IPS-18c (cell line): ENCODE results near the gene RNF166.

Experiments
- H3K4me3 ChIP-seq: 2 replicates; pipeline ENCODE4 v1.7.0; 2013; ENCODE audit warnings: low read depth, mild to moderate bottlenecking, low read length, moderate library complexity; ENCODE audit not compliant: insufficient read depth
- H3K9me3 ChIP-seq: one replicate; pipeline ENCODE4 v1.6.1; 2013; ENCODE audit warnings: mild to moderate bottlenecking, low read length, moderate library complexity; ENCODE audit not compliant: control insufficient read depth, insufficient read depth

The RNF166 gene

DNA sequence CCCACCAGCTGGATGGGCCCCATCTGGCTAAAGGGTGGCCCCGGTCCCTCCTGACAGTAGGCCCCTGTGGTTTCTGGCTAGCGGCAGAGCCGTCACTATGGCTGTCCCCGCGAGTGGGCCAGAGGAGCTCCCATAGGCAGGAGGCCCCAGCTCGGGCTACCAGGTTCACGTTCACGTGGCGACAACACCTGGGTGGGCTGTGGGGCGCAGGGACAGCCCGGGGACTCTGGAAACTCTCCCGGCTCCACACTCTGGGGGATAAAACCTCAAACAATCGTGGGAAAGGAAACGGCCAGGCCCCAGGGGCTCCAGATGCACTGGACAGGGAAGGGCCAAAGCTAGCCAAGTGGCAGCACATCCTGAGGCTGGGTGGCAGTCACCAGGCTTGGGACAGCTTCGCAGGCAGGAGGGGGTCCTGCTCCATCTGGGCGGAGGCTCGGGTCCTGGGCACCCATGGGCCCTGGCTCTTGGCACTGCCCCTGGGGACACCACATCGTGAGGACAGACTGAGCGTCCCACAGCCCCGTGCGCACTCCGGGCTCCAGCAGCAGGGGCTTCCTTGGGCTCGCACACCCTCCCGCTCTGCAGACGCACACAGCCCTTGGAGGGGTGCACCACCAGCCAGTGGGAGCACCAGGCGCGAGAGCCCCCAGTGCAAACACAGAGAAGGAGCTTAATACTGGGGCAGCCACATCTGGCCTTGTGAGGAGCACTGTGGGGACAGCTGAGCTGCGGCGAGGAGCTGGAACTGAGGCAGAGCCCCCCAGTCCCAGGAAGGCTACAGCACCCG lies 4.4 kb downstream of the RNF166 start:
- H3K9me3 ChIP-seq = no peaks in the 10 kb centered on the region
- no peak overlapping the region for H3K4me3 ChIP-seq

GRCh38 chr16:88700636-88701482 lies 5.3 kb downstream of the RNF166 start:
- Histone ChIP-seq H3K9me3 (no peaks in the 10 kb centered on the region), H3K4me3 (no peak overlapping the region)

- Histone ChIP-seq H3K9me3 (no peaks in the 10 kb centered on the region), H3K4me3 (no peak overlapping the region)
Observed at GRCh38 chr16:88700322-88700635, 5.9 kb downstream of the RNF166 start.

DNA sequence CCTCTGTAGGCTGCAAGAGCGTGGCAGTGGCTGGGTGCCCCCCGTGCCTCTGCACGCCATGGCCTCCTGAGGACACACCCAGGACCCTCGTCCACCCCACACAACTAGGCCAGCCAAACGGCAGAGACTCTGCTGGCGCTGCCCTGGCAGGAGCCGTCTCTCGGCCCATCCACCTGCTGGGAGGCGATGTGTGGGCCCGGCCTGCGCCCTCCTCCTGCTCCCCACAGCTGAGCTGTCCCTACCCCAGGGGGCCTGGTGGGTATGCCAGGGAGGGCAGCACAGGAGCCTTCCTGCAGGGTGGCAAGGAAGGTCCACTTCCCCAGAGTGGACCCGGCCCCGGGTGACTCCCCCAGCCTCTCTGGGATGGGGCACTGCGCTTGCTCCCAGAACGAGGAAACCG lies 7.0 kb downstream of the RNF166 start:
- no peak overlapping the region for H3K4me3 ChIP-seq
- no peaks in the 10 kb centered on the region for H3K9me3 ChIP-seq

DNA sequence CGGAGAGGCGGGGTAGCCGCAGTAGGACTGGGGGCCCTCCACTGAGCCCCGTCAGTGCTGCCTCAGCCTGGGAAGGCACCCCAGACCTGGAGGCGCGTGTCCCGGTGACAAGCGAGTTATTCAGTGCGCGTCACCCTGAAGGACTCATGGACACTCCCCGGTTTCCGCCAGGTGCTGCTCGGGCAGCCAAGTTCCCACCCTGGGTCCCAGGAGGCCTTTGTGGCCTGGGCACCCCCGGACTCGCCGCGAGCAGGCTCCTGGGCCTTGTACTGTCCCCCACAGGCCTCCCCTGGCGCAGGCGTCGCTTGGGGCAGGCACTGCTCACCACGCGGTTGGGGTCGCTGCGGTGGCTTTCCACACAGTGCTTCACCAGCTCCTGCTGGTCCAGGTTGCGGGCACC lies 7.6 kb downstream of the RNF166 start:
- Histone ChIP-seq H3K9me3 (no peaks in the 10 kb centered on the region), H3K4me3 (no peak overlapping the region)

GRCh38 chr16:88697831-88698615 lies 8.2 kb downstream of the RNF166 start:
- Histone ChIP-seq H3K9me3 (no peaks in the 10 kb centered on the region), H3K4me3 (no peak overlapping the region)

DNA sequence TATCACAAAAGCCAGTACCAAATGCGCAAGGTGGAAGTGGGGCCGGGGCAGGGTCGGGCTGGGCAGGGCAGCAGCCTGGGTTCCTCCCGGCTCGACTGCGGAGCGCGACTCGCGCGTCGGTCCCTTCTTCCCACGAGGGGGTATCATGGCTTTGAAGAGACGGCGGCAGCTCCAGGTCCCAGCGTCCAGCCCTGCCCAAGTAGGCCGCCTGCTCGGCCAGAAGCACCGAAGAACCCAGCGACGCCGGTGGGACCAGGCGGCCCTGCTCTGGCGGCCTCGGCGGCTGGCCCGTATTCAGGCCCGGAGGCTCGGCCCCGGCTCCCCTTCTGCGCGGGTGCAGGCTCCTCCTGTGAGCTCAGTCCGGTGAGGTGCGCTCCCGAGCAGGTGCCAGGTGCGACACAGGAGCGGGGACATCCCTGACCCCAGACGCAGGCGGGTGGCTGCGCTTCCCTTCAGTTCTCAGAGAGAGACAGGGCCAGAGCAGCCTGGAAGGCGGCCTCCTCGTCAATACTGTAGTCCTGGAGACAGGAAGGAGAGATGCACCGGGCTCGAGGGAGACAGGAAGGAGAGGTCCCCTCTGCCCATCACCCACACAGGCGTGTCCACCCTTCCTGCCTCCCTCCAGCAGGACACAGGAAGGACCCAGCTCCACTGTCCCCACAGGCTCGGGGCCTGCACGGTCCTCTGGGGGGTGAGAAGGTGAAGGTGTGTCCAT lies 8.9 kb downstream of the RNF166 start:
- Histone ChIP-seq H3K9me3 (no peaks in the 10 kb centered on the region), H3K4me3 (no peak overlapping the region)

DNA sequence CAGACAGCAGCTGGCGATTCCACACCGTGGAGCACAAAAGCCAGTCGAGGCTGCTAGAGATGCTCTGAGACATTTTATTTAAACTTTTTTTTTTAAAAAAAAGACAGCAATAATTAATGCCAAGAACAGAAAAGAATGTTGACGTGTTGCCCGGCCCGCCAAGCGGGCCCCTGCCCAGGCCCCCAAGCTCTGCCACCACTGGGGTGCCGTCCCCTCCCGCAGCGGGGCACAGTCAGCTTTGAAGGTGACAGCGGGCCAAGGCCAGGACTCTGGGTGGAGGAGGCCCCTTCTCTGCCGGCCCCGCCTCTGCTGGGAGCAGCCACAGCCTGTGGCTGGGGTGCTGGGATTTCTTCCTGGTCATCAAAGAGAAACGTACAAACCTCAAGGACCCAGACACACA lies 9.8 kb downstream of the RNF166 start:
- Histone ChIP-seq H3K9me3 (no peaks in the 10 kb centered on the region), H3K4me3 (no peak overlapping the region)

- H3K4me3 ChIP-seq = no peak overlapping the region
Observed at GRCh38 chr16:88695753-88696152, 10.5 kb downstream of the RNF166 start.

GRCh38 chr16:88695218-88695617 lies 11.0 kb downstream of the RNF166 start:
- no peaks in the 10 kb centered on the region for H3K9me3 ChIP-seq

More at GRCh38 chr16:88695753-88696152, 10.5 kb downstream of the RNF166 start:
- no peaks in the 10 kb centered on the region for H3K9me3 ChIP-seq

GRCh38 chr16:88694221-88695087 lies 11.8 kb downstream of the RNF166 start:
- Histone ChIP-seq H3K4me3 (no peak overlapping the region), H3K9me3 (no peaks in the 10 kb centered on the region)

More at GRCh38 chr16:88695218-88695617, 11.0 kb downstream of the RNF166 start:
- H3K4me3 ChIP-seq = no peak overlapping the region

DNA sequence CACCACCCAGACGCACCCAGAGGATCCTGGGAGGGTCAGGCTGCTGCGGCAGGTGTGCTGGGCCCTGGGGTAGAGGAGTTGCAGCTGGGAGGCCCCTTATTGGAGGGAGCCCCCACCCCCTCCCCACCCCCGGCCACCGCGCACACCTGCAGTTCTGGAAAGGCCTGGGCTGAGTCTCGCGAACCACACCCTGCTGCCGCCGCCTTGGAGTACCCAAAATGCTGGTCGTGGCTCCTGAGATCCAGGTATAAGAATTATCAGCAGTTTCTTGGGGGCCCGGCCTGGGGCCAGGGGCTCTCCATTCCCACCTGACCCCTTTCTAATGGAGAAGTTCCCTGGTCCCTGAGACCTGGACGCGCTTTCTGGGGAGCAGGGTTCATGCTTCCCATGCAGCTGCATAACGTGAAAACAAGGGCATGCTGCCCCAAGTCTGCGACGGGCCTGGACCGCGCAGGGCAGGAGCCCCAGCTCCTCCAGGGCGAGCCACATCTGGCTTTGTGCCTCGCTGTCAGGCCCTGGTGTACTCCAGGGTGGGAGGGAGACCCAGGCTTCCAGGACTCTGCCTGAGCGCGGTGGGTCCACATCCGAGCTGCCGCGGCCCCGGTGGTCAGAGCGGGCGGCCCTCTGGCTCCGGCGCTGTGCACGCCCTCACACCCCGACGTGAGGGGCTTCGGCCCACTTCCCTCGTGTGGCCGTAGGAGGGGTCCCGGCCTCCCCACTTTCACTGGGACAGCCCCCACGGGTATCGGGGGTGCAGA lies 12.6 kb downstream of the RNF166 start:
- Histone ChIP-seq H3K9me3 (no peaks in the 10 kb centered on the region), H3K4me3 (no peak overlapping the region)

GRCh38 chr16:88692861-88693260 lies 13.3 kb downstream of the RNF166 start:
- H3K9me3 ChIP-seq = no peaks in the 10 kb centered on the region
- no peak overlapping the region for H3K4me3 ChIP-seq

- H3K4me3 ChIP-seq = no peak overlapping the region
- no peaks in the 10 kb centered on the region for H3K9me3 ChIP-seq
Observed at GRCh38 chr16:88691924-88692560, 14.2 kb downstream of the RNF166 start.

DNA sequence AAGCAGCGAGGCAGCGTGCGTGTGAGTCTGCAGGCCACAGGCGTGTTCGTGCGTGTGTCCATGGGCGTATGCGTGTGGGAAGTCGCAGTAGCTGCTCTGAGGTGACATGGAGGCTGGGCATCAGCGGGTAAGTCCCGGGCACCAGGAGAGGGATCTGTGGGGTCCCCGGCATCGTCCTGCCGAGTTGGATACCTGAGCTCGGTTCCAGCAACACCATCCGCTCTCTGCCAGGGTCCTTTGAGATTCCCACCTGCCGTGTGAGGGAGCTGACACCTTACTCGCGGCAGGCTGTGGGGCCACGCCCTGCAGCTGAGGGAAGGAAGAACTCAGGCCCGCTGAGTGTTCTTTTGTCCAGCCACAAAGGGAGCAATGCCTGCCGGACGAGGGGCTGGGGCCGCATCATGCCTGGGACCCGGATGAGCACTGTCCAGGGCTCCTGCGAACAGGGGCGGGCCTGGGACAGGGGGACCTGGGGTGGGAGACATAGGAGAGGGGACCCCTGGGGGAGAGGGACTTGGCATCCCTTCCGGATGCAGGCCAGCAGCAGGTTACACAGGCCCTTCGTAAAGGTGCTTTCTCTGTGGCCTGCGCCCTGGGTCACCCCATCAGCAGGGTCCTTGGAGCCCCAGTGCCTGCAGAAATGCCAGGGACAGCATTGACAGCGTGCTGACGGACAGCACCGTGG lies 14.9 kb downstream of the RNF166 start:
- H3K9me3 ChIP-seq = no peaks in the 10 kb centered on the region
- no peak overlapping the region for H3K4me3 ChIP-seq
